Upper lobe of right lung (tissue), 1 donor: ENCODE measurements around the gene RPS29. TPM values are rescaled to one million over a fixed set of nuclear protein-coding genes. Genes with fewer than 3 reads are reported as not detected.
"Not testable (repeated sequence)": the region's sequence is repeated elsewhere in the genome, so short reads cannot be mapped to it uniquely, and the experiment has no call there.

Experiments
- ATAC-seq: fragments of 200-7000 bp; cut with Tn5 transposase; one replicate; pipeline ENCODE4 v1.9.1; 2020; ENCODE audit warnings: mild to moderate bottlenecking, moderate library complexity
- DNase-seq: peaks from one replicate; pipeline ENCODE4 v3.0.0-alpha.2; 2020
- H3K27ac ChIP-seq: fragments of 200-600 bp; one replicate; pipeline ENCODE4 v1.8.0; 2022
- H3K27me3 ChIP-seq: fragments of 200-600 bp; one replicate; pipeline ENCODE4 v1.8.0; 2022; ENCODE audit warnings: mild to moderate bottlenecking
- H3K36me3 ChIP-seq: fragments of 200-600 bp; one replicate; pipeline ENCODE4 v1.8.0; 2022
- H3K4me1 ChIP-seq: fragments of 200-600 bp; one replicate; pipeline ENCODE4 v1.8.0; 2022
- H3K4me3 ChIP-seq: fragments of 200-600 bp; one replicate; pipeline ENCODE4 v1.8.0; 2022; ENCODE audit warnings: mild to moderate bottlenecking
- H3K9me3 ChIP-seq: fragments of 200-600 bp; one replicate; pipeline ENCODE4 v1.8.0; 2022
- intact Hi-C: fragments of 100-400 bp; cut with DNase I; formaldehyde crosslinking; loops from one replicate; pipeline ENCODE4 v1.11.0; 2022
- total RNA-seq: library from RNA; stranded (reverse); fragmentation: NEBNext Ultra II Directional; extraction: Animal tissue kit (Norgen Biotek cat#: 25700); gene quantifications from one replicate; pipeline ENCODE4 v1.2.1, GENCODE V29; 2021
- TF ChIP-seq, protein P1 (sequence below): fragments of 200-600 bp; IDR thresholded peaks from one replicate; pipeline ENCODE4 v1.8.0; 2022; ENCODE audit warnings: antibody characterized with exemption
- donor health status: DM: no; HTN: yes; CAD: no; lungs with severe emphysema.

RPS29 gene
- total RNA-seq, 1 donor from 2014 or later = 1,185 TPM

DNA sequence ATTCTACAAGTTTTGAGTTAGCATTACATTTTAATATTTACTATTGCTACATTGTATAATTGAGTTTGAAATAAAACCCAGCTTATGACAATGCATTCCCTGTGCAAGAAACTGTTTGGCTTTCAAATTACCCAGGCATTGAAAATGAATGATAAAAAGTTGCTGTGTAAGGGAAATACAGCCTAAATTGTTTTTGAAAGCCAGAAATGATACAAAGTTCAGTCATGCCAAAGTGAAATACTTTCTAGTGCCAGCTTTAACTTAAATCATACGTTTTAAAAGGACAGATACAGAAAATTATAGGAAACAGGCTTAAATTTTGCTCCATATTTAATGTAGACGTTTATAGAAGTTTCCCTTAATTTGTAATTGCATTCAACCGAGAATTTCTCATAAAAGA lies 37.2 kb upstream of the RPS29 start:
- H3K9me3 ChIP-seq = no peaks in the 10 kb centered on the region
- TF ChIP-seq, protein P1, sequence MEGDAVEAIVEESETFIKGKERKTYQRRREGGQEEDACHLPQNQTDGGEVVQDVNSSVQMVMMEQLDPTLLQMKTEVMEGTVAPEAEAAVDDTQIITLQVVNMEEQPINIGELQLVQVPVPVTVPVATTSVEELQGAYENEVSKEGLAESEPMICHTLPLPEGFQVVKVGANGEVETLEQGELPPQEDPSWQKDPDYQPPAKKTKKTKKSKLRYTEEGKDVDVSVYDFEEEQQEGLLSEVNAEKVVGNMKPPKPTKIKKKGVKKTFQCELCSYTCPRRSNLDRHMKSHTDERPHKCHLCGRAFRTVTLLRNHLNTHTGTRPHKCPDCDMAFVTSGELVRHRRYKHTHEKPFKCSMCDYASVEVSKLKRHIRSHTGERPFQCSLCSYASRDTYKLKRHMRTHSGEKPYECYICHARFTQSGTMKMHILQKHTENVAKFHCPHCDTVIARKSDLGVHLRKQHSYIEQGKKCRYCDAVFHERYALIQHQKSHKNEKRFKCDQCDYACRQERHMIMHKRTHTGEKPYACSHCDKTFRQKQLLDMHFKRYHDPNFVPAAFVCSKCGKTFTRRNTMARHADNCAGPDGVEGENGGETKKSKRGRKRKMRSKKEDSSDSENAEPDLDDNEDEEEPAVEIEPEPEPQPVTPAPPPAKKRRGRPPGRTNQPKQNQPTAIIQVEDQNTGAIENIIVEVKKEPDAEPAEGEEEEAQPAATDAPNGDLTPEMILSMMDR = no peak
- peaks cover 16% of the 10 kb centered on the region for H3K36me3 ChIP-seq
- DNase-seq (no peak), ATAC-seq (no peak)
- H3K27ac ChIP-seq = no peak overlapping the region
- no peak overlapping the region for H3K4me3 ChIP-seq
- intact Hi-C loops = no loop called here
- peaks cover 30% of the 10 kb centered on the region for H3K4me1 ChIP-seq
- no peaks in the 10 kb centered on the region for H3K27me3 ChIP-seq

DNA sequence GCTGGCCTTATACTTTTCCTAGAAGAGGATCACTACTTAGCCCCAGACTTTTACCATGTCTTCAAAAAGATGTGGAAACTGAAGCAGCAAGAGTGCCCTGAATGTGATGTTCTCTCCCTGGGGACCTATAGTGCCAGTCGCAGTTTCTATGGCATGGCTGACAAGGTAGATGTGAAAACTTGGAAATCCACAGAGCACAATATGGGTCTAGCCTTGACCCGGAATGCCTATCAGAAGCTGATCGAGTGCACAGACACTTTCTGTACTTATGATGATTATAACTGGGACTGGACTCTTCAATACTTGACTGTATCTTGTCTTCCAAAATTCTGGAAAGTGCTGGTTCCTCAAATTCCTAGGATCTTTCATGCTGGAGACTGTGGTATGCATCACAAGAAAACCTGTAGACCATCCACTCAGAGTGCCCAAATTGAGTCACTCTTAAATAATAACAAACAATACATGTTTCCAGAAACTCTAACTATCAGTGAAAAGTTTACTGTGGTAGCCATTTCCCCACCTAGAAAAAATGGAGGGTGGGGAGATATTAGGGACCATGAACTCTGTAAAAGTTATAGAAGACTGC lies 35.9 kb upstream of the RPS29 start:
- Histone ChIP-seq H3K4me1 (peaks cover 30% of the 10 kb centered on the region), H3K4me3 (peak overlapping the region; percentile 90), H3K9me3 (no peaks in the 10 kb centered on the region), H3K27me3 (no peaks in the 10 kb centered on the region), H3K36me3 (peaks cover 29% of the 10 kb centered on the region), H3K27ac (no peak overlapping the region)
- no peak for DNase-seq
- intact Hi-C loops = no loop called here
- TF ChIP-seq, protein P1 = no peak
- no peak for ATAC-seq

DNA sequence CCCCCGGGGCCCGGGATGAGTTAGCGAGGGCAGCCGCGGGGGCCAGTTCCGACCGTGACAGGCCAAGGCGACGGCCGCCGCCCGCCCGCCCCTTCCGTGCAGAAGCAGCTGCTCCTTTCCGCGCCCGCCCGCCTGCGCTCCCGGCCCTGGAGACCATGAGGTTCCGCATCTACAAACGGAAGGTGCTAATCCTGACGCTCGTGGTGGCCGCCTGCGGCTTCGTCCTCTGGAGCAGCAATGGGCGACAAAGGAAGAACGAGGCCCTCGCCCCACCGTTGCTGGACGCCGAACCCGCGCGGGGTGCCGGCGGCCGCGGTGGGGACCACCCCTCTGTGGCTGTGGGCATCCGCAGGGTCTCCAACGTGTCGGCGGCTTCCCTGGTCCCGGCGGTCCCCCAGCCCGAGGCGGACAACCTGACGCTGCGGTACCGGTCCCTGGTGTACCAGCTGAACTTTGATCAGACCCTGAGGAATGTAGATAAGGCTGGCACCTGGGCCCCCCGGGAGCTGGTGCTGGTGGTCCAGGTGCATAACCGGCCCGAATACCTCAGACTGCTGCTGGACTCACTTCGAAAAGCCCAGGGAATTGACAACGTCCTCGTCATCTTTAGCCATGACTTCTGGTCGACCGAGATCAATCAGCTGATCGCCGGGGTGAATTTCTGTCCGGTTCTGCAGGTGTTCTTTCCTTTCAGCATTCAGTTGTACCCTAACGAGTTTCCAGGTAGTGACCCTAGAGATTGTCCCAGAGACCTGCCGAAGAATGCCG lies 35.1 kb upstream of the RPS29 start:
- H3K4me3 ChIP-seq = peak overlapping the region; percentile 90
- H3K4me1 ChIP-seq = peaks cover 30% of the 10 kb centered on the region
- ATAC-seq = peak; percentile 77
- peak overlapping the region; percentile 93 for H3K27ac ChIP-seq
- no peaks in the 10 kb centered on the region for H3K27me3 ChIP-seq
- H3K9me3 ChIP-seq = no peaks in the 10 kb centered on the region
- intact Hi-C loops = no loop called here
- peak; percentile 91 for DNase-seq
- TF ChIP-seq, protein P1 = no peak
- H3K36me3 ChIP-seq = peaks cover 30% of the 10 kb centered on the region

DNA sequence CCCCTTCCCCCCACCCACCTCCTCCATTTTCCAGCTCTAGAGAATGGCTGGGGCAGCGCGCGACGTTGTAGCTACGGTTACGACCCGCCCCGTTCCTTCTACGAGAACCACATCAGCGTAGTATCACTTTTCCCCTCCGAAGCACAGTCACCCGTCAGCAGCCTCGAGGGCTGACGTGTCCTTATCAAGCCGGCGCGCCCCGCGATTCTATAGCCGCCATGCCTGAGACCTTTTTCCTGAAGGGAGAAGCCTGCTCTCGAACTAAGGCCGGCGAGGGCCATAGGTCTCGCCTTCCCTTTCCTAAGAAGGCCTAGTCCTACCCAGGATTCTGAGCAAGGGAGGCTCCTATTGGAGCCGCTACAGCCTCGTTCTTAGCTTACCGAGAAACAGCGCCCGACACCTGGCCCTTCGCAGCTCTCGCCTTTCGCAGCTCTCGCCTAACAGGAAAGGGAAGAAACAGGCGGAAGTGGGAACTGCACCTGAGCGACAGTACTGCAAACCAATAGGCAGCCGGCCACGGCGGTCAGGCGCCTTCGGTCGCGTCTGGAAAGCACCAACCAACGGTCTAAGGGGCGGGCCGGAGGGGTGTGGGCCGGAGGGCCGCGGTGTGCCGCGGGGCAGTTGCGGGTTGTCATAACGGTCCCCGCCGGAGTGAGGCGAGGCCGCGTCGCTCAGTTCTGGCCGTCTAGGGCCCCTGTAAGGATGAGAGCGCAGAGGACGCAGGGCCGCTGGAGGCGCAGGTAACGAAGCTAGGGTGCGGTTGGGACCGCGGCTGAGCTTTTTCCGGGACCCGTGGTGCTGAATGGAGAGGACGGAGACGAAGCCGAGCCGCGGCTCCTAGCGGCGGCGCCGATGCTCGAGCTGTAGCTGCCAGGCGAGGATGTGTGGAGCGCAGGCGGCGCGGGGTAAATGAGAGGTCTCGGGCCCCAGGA lies 34.3 kb upstream of the RPS29 start, which contains the start of the genes MGAT2 and RPL36AL:
MGAT2 (plus strand) TSS at position 618 of the 932 bp plus-strand sequence. CDS start 470 bp downstream, outside the sequence.
RPL36AL (minus strand) TSS at position 445 of the 932 bp plus-strand sequence. CDS start 1,522 bp downstream, outside the sequence.
- ATAC-seq (peak; percentile 99), DNase-seq (peak; percentile 99)
- Histone ChIP-seq H3K27me3 (no peaks in the 10 kb centered on the region), H3K4me3 (peak within 1 kb of the TSS; percentile 90), H3K4me1 (peaks cover 30% of the 10 kb centered on the region), H3K9me3 (no peaks in the 10 kb centered on the region), H3K27ac (peak within 1 kb of the TSS; percentile 93), H3K36me3 (peaks cover 22% of the 10 kb centered on the region)
- intact Hi-C loops = no loop called here
- TF ChIP-seq, protein P1 = no peak

DNA sequence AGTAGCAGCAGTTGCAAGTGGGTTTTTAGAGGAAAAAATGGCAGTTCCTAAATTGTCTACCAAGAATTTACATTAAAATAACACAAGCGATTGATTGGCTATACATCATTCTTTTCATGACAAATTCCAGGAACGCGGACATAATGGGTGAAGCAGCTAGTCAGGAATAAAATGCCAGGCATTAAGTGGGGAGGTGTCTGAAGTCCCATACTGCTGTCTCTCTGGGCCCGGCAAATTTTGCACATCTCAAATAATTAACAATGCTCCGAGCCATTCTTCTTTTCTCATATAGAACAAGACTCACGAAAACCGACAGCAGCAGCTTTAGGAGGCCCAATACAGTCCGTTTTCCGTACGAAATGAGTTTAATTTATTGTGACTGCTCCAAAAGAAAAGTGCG lies 33.5 kb upstream of the RPS29 start:
- TF ChIP-seq, protein P1 = no peak
- H3K27ac ChIP-seq = peak overlapping the region; percentile 93
- intact Hi-C loops = no loop called here
- no peaks in the 10 kb centered on the region for H3K9me3 ChIP-seq
- no peaks in the 10 kb centered on the region for H3K27me3 ChIP-seq
- DNase-seq = no peak
- H3K4me1 ChIP-seq = peaks cover 30% of the 10 kb centered on the region
- no peak for ATAC-seq
- peaks cover 26% of the 10 kb centered on the region for H3K36me3 ChIP-seq
- peak overlapping the region; percentile 90 for H3K4me3 ChIP-seq

DNA sequence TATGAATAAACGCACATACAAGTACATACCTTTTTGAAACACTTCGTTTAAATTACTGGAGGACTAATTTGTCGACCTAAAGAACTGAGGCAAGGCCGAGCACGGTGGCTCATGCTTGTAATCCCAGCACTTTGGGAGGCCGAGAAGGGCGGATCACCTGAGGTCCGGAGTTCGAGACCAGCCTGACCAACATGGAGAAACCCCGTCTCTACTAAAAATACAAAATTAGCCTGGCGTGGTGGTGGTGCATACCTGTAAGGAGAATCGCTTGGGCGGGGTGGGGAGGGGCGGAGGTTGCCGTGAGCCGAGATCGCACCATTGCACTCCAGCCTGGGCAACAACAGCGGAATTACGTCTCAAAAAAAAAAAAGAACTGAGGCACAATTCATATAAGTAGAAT lies 33.1 kb upstream of the RPS29 start:
- Histone ChIP-seq H3K36me3 (peaks cover 31% of the 10 kb centered on the region), H3K4me3 (peak overlapping the region; percentile 90), H3K27ac (peak overlapping the region; percentile 93), H3K4me1 (peaks cover 28% of the 10 kb centered on the region)
- intact Hi-C loops, ATAC-seq, DNase-seq, H3K27me3 ChIP-seq, H3K9me3 ChIP-seq: not testable (repeated sequence)
